HG03135 (cell line): ENCODE data around the gene SP6.

Source experiments
- ATAC-seq: cut with Tn5 transposase; IDR thresholded peaks from one replicate; pipeline ENCODE4 v1.9.1; 2021; ENCODE audit warnings: mild to moderate bottlenecking, moderate library complexity; ENCODE audit not compliant: unreplicated experiment

Gene SP6

GRCh38 chr17:47879776-47880454 is 29.0 kb upstream of the SP6 start:
- ATAC-seq, result no peak

- no peak for ATAC-seq
Measured at GRCh38 chr17:47879028-47879585, 28.1 kb upstream of the SP6 start.

- ATAC-seq, result no peak
Measured at GRCh38 chr17:47878203-47879027, 27.5 kb upstream of the SP6 start.

- no peak for ATAC-seq
Measured at GRCh38 chr17:47877368-47878034, 26.5 kb upstream of the SP6 start.

- no peak for ATAC-seq
Measured at GRCh38 chr17:47875011-47875985, 24.3 kb upstream of the SP6 start.

GRCh38 chr17:47873200-47874090 is 22.5 kb upstream of the SP6 start:
- ATAC-seq, result no peak

- no peak for ATAC-seq
Measured at GRCh38 chr17:47872651-47873161, 21.7 kb upstream of the SP6 start.

- no peak for ATAC-seq
Measured at GRCh38 chr17:47872019-47872650, 21.2 kb upstream of the SP6 start.

- no peak for ATAC-seq
Measured at GRCh38 chr17:47871048-47871447, 20.1 kb upstream of the SP6 start.

- no peak for ATAC-seq
Measured at GRCh38 chr17:47870056-47870455, 19.1 kb upstream of the SP6 start.

- no peak for ATAC-seq
Measured at GRCh38 chr17:47869114-47869513, 18.2 kb upstream of the SP6 start.

GRCh38 chr17:47867813-47868533 is 17.0 kb upstream of the SP6 start:
- ATAC-seq, result no peak

- ATAC-seq, result no peak
Measured at GRCh38 chr17:47866941-47867340, 16.0 kb upstream of the SP6 start.

GRCh38 chr17:47864791-47865216 is 13.8 kb upstream of the SP6 start:
- ATAC-seq, result no peak

GRCh38 chr17:47862621-47863440 is 11.9 kb upstream of the SP6 start:
- ATAC-seq, result no peak

- ATAC-seq, result no peak
Measured at GRCh38 chr17:47860386-47860785, 9.4 kb upstream of the SP6 start.
